GM12891 (cell line): ENCODE results near the gene FHL1.

Experiments
- PAX5 ChIP-seq: IDR thresholded peaks from 2 replicates; pipeline ENCODE4 v1.6.1; 2011; ENCODE audit warnings: low read length, moderate library complexity, mild to moderate bottlenecking; ENCODE audit not compliant: insufficient read depth, severe bottlenecking
- POLR2A ChIP-seq: IDR thresholded peaks from 2 replicates; pipeline ENCODE4 v1.6.1; 2011; ENCODE audit warnings: low read depth, low read length, control low read depth
- POLR2AphosphoS5 ChIP-seq: IDR thresholded peaks from 2 replicates; pipeline ENCODE4 v1.6.1; 2011; ENCODE audit warnings: low read depth, low read length, control low read depth
- POU2F2 ChIP-seq: IDR thresholded peaks from 2 replicates; pipeline ENCODE4 v1.6.1; 2011; ENCODE audit warnings: low read depth, mild to moderate bottlenecking, control low read depth, low read length, moderate library complexity
- SPI1 ChIP-seq: IDR thresholded peaks from 2 replicates; pipeline ENCODE4 v1.6.1; 2011; ENCODE audit warnings: low read depth, low read length, control low read depth
- TAF1 ChIP-seq: IDR thresholded peaks from 2 replicates; pipeline ENCODE4 v1.6.1; 2011; ENCODE audit warnings: low read depth, low read length, control low read depth

- TF ChIP-seq POLR2A (no peak), POLR2AphosphoS5 (no peak), TAF1 (no peak), SPI1 (no peak), POU2F2 (no peak), PAX5 (no peak)
Measured at GRCh38 chrX:136130931-136131833, 16.2 kb upstream of the FHL1 start.
